ENCODE results near the gene RAB30. TPM values are rescaled to one million over a fixed set of nuclear protein-coding genes. Genes with fewer than 3 reads are reported as not detected.

Gene RAB30
- total RNA-seq, 6 experiments from 2014 or later = 17.6 to 22.2 (median 19.4) TPM

DNA sequence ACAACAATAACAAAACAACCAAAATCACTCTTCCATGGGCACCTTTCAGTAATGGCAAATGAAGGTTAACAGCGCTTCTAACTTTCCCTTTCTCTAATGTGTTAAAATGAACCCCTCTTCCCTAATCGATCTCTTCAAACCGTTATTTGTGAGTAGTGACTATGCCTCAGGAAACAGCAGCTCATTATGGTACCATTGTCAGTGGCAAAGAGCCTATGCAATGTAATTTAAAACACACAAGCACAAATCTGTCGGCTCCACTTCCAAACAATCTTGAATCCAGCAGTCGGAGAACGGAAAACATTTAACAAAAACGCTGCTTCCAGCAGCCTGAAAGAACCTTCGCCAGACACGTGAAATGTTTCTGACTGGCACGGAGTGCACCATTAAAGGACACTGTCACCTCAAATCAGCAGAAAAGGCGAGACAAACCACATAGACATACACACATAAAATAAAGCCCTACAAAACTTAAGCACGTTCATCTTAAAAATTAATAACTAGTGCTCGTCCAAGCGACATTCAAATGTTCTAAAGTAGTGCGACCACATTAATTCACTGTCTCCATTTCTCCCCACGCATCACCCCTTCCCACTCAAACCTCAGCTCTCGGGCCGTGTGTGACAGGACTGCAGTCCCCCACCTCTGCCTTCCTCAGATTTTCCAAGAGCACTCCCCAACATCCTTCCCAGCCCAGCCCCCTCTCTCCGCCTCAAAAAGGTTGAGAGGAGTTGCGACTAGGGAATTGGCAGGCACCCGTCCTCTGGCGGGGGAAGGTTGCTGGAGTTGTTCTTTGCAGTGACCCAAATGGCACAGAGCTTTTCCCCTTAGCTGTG lies 748 bp downstream of the RAB30 start:
- H3K4me1 Mint-ChIP-seq (ENCODE audit: low read depth) = peaks cover 41% of the 10 kb centered on the region
- H3K9me3 Mint-ChIP-seq = no peaks in the 10 kb centered on the region
- no peak overlapping the region for H3K27ac Mint-ChIP-seq
- TF ChIP-seq, protein P1, sequence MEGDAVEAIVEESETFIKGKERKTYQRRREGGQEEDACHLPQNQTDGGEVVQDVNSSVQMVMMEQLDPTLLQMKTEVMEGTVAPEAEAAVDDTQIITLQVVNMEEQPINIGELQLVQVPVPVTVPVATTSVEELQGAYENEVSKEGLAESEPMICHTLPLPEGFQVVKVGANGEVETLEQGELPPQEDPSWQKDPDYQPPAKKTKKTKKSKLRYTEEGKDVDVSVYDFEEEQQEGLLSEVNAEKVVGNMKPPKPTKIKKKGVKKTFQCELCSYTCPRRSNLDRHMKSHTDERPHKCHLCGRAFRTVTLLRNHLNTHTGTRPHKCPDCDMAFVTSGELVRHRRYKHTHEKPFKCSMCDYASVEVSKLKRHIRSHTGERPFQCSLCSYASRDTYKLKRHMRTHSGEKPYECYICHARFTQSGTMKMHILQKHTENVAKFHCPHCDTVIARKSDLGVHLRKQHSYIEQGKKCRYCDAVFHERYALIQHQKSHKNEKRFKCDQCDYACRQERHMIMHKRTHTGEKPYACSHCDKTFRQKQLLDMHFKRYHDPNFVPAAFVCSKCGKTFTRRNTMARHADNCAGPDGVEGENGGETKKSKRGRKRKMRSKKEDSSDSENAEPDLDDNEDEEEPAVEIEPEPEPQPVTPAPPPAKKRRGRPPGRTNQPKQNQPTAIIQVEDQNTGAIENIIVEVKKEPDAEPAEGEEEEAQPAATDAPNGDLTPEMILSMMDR (IDR thresholded peaks at IDR 0.05) = no peak
- DNase-seq = no peak
- H3K4me3 Mint-ChIP-seq = no peak overlapping the region
- peaks cover 4% of the 10 kb centered on the region; the same call in 1 of the 2 replicates for H3K36me3 Mint-ChIP-seq (ENCODE audit: low read depth)
- H3K27me3 Mint-ChIP-seq (ENCODE audit: insufficient read depth) = no peaks in the 10 kb centered on the region

DNA sequence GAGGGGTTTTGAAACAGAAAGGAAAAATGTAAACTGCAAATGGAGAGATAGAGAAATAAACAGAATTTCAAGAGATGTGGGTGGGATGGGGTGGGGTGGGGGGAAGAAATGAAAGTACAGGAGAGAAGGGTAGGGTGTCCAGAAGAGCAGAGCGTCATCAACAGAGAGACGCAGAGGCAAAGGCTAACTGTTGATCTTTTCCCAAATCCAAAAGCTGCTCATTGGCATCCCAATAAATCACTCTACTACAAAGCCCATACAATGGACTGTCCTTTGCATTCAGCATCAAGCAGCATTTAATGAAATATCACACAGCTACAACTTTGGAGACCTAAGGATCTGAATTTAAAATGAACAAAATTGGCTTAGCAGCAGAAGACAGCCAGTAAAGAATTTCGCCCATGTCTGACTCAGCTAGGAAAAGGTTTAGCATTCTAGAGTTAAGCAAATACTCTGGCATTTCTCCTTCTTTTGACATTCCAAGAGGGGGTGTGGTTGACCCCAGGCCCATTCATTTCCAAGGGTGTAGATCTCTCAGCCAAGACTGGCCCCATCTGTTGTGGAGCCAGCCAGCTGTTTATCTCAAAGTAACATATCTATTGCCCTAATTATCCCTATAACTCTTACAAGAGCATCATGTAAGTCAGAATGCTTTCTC lies 1.5 kb downstream of the RAB30 start:
- peak; percentile 50 for DNase-seq
- Mint-ChIP-seq H3K9me3 (no peaks in the 10 kb centered on the region), H3K36me3 (ENCODE audit: low read depth) (peaks cover 4% of the 10 kb centered on the region; the same call in 1 of the 2 replicates), H3K27me3 (ENCODE audit: insufficient read depth) (no peaks in the 10 kb centered on the region), H3K4me3 (no peak overlapping the region), H3K27ac (no peak overlapping the region; the same call in 1 of the 2 replicates), H3K4me1 (ENCODE audit: low read depth) (peaks cover 41% of the 10 kb centered on the region)
- TF ChIP-seq, protein P1 (IDR thresholded peaks at IDR 0.05) = no peak

DNA sequence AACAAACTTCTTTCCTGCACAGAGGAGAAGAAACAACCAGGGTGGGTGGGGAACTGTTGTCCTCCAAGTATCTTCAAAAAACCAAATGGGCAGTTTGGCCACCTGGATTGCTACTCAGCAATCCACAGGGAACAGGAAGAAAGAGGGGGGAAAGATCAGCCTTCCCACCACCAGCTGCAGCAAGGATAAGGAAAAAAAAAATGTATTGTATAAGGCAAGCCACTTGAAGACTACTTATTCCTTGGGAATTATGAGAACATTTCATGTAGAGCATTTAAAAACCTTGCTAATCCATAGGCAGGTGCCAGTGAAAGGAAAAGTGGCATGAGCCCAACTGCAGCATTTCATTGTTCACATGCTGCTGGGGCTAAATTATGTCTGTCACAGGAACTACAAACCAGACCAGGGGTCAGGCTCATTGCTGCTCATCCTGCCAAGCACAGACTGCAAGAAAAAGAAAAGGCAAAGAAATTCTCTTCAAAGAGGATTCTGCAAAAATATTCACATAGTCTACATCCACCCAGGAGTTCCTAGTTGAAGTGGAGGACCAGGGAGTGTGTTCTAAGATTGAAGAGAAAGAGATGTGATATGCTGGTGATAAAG lies 2.2 kb downstream of the RAB30 start:
- Mint-ChIP-seq H3K4me1 (ENCODE audit: low read depth) (peaks cover 41% of the 10 kb centered on the region), H3K4me3 (no peak overlapping the region), H3K27ac (no peak overlapping the region; the same call in 1 of the 2 replicates), H3K9me3 (no peaks in the 10 kb centered on the region), H3K27me3 (ENCODE audit: insufficient read depth) (no peaks in the 10 kb centered on the region), H3K36me3 (ENCODE audit: low read depth) (no peaks in the 10 kb centered on the region; the same call in 1 of the 2 replicates)
- TF ChIP-seq, protein P1 (IDR thresholded peaks at IDR 0.05) = no peak
- DNase-seq = no peak

DNA sequence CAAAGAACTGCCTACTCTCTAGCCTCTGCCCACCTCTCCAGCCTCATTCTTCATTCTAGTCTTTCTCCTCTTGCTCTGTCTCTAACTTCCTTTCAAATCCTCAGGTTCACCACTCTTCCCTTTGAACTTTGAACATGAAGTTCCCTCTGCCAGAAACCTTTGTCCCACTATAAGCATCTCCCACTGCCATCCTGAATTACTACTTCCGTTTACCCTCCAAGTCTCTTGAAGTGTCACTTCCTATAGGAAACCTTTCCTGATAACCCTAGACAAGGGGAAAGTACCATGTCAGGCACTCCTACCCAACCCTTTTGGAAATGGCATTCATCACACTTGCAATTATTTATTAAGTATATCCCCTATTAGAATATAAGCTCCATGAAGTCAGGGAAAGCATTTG lies 3.1 kb downstream of the RAB30 start:
- DNase-seq = no peak
- peaks cover 37% of the 10 kb centered on the region for H3K4me1 Mint-ChIP-seq (ENCODE audit: low read depth)
- TF ChIP-seq, protein P1 (IDR thresholded peaks at IDR 0.05) = no peak
- H3K27ac Mint-ChIP-seq = no peak overlapping the region
- no peak overlapping the region for H3K4me3 Mint-ChIP-seq
- no peaks in the 10 kb centered on the region for H3K9me3 Mint-ChIP-seq
- no peaks in the 10 kb centered on the region for H3K27me3 Mint-ChIP-seq (ENCODE audit: insufficient read depth)
- H3K36me3 Mint-ChIP-seq (ENCODE audit: low read depth) = no peaks in the 10 kb centered on the region; the same call in 1 of the 2 replicates

DNA sequence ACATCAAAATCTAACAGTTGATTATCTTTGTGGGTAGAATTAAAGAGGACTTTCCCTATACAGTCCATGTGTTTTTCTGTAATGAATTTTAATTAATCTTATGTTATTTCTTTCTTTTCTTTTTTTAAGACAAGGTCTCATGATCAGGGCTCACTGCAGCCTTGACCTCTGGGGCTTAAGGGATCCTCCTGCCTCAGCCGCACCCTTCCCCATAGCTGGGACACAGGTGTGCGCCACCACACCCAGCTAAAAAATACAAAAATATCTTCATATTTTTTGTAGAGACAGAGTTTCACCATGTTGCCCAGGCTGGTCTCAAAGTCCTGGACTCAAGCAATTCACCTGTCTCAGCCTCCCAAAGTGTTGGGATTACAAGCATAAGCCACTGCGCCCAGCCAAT lies 7.7 kb downstream of the RAB30 start:
- Mint-ChIP-seq H3K27me3 (ENCODE audit: insufficient read depth) (no peaks in the 10 kb centered on the region), H3K4me1 (ENCODE audit: low read depth) (peaks cover 28% of the 10 kb centered on the region), H3K9me3 (no peaks in the 10 kb centered on the region), H3K4me3 (no peak overlapping the region), H3K27ac (no peak overlapping the region), H3K36me3 (ENCODE audit: low read depth) (peaks cover 14% of the 10 kb centered on the region)
- TF ChIP-seq, protein P1 (IDR thresholded peaks at IDR 0.05) = no peak
- no peak for DNase-seq
